GM23338 (cell line): ENCODE data around the gene GDF10.

Source experiments
- CTCF ChIP-seq, 2 experiments: fragments of 200-600 bp in 1 of 2; sonication (generic) in 1 of 2; conservative IDR thresholded peaks; 2 replicates each; pipeline versions ENCODE4 v1.5.1 to v1.6.1; 2016 to 2017; ENCODE audit warnings: antibody characterized with exemption in 2 of 2, low read depth in 2 of 2, mild to moderate bottlenecking in 2 of 2, moderate library complexity in 1 of 2
- EZH2 ChIP-seq: fragments of 200-600 bp; sonication (generic); IDR thresholded peaks from one replicate; pipeline ENCODE4 v1.8.0; 2017; ENCODE audit warnings: antibody characterized with exemption, mild to moderate bottlenecking, low read depth; ENCODE audit not compliant: unreplicated experiment

GRCh38 chr10:47283101-47283630 is 16.8 kb upstream of the GDF10 start:
- TF ChIP-seq CTCF (conservative IDR thresholded peaks at IDR 0.05; ENCODE audit: low read depth in 2 of 2) (no peak), EZH2 (no peak)
